Adipocyte (in vitro differentiated cells): ENCODE measurements around the gene PLA2G2C.
"Not testable (repeated sequence)": the region's sequence is repeated elsewhere in the genome, so short reads cannot be mapped to it uniquely, and the experiment has no call there.

Source experiments
- DNase-seq: peaks from one replicate; pipeline ENCODE4 v3.0.0-alpha.2; 2015; ENCODE audit warnings: low read depth
- H3K27me3 ChIP-seq: replicated peaks from 2 replicates; pipeline ENCODE4 v1.7.0; 2013; ENCODE audit warnings: mild to moderate bottlenecking, low read length, moderate library complexity; ENCODE audit not compliant: control insufficient read depth, insufficient read depth
- H3K36me3 ChIP-seq: 2 replicates; pipeline ENCODE4 v1.7.0; 2013; ENCODE audit warnings: low read length, mild to moderate bottlenecking, moderate library complexity; ENCODE audit not compliant: control insufficient read depth, insufficient read depth, severe bottlenecking
- H3K4me1 ChIP-seq: 2 replicates; pipeline ENCODE4 v1.7.0; 2013; ENCODE audit warnings: mild to moderate bottlenecking, low read length, moderate library complexity; ENCODE audit not compliant: control insufficient read depth, insufficient read depth
- H3K4me3 ChIP-seq: 2 replicates; pipeline ENCODE4 v1.7.0; 2013; ENCODE audit warnings: mild to moderate bottlenecking, low read length, moderate library complexity
- H3K9ac ChIP-seq: 2 replicates; pipeline ENCODE4 v1.7.0; 2013; ENCODE audit warnings: mild to moderate bottlenecking, low read length, moderate library complexity
- H3K9me3 ChIP-seq: 2 replicates; pipeline ENCODE4 v1.7.0; 2013; ENCODE audit warnings: mild to moderate bottlenecking, low read length, moderate library complexity; ENCODE audit not compliant: control insufficient read depth

The PLA2G2C gene, protein sequence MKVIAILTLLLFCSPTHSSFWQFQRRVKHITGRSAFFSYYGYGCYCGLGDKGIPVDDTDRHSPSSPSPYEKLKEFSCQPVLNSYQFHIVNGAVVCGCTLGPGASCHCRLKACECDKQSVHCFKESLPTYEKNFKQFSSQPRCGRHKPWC

DNA sequence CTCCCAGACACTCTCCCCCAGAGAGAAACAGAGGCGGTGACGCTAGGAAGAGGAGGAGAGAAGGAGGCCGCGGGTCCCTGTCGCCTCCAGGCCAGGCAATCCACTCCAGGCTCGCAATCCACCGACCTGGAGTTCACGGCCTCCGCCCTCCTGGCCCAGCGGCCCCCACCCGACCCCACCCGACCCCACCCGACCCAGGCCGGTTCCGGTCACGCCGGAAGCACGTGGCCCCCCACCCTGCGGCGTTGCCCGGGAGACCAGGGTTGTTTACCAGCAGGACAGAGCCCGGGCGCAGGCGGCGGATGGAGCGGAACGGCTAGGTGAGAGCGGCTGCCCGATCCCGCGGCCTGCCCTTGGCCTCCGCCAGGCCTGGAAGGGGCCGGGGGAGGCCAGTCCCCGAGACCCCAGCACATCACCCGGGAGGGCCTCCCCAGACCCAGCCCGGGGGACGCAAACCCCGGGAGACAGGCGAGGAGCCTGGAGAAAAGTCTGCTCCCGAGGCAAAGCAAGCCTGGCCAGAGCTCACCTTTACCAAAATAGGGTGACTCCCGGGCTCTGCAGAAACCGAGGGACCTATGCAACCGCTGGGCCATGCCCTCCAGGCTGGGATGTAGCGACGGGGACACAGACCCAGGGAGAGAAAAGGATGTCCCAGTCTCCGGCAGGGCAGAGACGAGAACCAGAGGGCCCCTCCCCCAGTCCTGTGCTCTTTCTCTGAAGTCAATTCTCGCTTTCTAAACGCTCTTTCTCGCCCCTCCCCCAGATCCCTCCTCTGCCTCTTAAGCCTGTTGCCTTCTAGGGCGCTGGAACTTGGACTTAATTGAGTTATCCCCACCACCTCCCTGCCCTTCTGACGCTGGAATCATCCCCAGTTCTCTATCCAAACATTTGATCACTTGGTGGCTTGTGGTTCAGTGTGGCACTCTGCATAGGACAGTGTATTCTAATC, at the start of gene PLA2G2C, which contains the start of gene UBXN10:
TSS of gene PLA2G2C (minus strand) at position 685 of the 949 bp plus-strand sequence. CDS start 9,155 bp downstream, outside the sequence.
TSS of gene UBXN10 (plus strand) at position 263 of the 949 bp plus-strand sequence. CDS start 4,466 bp downstream, outside the sequence.
- peaks cover 6% of the 10 kb centered on the region for H3K4me1 ChIP-seq
- no peaks in the 10 kb centered on the region for H3K9me3 ChIP-seq
- no peaks in the 10 kb centered on the region for H3K36me3 ChIP-seq
- peaks cover 78% of the 10 kb centered on the region for H3K27me3 ChIP-seq
- peak; percentile 4 for DNase-seq
- H3K4me3 ChIP-seq = no peak within 1 kb of the TSS
- no peak within 1 kb of the TSS for H3K9ac ChIP-seq

DNA sequence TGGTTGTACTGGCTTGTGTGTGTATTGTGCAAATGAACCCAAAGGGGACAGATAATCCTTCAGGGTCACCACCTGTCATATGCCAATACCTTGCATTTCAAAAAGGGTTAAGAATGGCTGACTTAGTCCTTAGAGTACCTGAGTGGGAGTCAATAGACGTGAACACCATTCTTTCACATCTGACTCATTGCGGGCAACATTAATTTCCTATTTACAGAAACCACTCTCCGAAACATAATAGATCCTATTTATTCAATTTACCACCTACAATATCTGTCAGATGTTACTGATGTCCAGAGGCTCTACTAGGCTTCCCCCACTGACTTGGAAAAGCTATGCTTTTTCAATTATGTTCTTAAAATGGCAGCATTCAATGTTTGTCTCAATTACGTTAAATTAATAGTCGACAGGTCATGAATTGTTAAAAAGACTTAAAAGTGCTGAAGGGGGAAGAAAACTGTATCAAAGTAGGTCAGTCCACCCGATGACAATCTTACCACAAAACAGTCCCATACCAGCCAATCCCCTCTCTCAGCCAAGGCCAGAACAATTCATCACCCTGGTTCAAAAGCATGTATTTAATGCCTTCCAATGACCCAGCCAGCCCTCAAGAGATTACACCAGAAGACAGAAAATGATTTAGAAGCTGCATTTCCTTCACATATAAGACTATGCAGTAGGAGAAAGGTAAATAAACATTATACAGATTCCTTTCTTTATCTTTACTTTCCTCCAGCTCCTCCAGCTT, 48.6 kb upstream of the PLA2G2C start:
- H3K9ac ChIP-seq = no peak overlapping the region
- no peak overlapping the region for H3K4me3 ChIP-seq
- H3K27me3 ChIP-seq = peaks cover 41% of the 10 kb centered on the region
- H3K36me3 ChIP-seq = no peaks in the 10 kb centered on the region
- no peak for DNase-seq
- peaks cover 4% of the 10 kb centered on the region for H3K4me1 ChIP-seq
- no peaks in the 10 kb centered on the region for H3K9me3 ChIP-seq

DNA sequence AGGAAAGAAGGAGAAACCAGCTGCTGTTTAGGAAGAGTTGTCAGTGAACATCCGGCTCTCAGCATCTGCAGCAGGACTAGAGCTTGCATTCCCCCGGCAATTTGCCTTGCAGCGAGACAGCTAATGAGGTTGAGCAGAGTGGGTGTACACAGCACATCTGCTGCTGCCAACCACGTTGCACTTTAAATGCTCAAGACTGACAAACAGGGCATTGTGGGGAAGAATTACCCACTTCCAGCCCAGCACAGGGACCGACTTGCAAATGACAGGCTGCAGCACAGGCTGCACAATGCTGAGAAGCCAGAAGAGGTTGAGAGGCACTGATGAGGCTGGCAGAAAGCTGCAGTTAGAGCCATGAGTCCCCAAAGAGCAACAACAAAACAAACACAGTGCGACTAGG, 47.5 kb upstream of the PLA2G2C start:
- Histone ChIP-seq H3K27me3 (peaks cover 43% of the 10 kb centered on the region), H3K9ac (no peak overlapping the region), H3K4me3 (no peak overlapping the region), H3K36me3 (no peaks in the 10 kb centered on the region), H3K9me3 (no peaks in the 10 kb centered on the region), H3K4me1 (peaks cover 4% of the 10 kb centered on the region)
- DNase-seq = no peak

DNA sequence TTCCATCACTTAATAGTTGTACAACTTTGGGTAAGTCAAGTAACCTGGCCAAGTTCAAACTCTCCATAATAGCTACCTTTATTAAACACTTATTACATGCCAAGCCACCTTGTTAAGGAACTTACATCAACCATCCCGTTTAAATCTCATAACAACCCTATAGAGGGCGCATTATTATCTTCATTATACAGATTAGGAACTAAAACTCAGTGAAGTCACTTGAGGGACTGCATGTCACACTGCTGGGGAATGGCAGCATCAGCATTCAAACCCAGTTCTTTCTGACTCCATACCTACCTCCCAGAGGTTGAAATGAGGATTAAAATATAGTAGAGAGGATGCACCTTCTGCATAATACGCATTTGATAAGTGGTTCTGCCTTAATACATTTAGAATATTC, 47.1 kb upstream of the PLA2G2C start:
- Histone ChIP-seq H3K36me3 (no peaks in the 10 kb centered on the region), H3K27me3 (peaks cover 48% of the 10 kb centered on the region), H3K4me1 (peaks cover 4% of the 10 kb centered on the region), H3K9me3 (no peaks in the 10 kb centered on the region), H3K9ac (no peak overlapping the region), H3K4me3 (no peak overlapping the region)
- peak; percentile 65 for DNase-seq

DNA sequence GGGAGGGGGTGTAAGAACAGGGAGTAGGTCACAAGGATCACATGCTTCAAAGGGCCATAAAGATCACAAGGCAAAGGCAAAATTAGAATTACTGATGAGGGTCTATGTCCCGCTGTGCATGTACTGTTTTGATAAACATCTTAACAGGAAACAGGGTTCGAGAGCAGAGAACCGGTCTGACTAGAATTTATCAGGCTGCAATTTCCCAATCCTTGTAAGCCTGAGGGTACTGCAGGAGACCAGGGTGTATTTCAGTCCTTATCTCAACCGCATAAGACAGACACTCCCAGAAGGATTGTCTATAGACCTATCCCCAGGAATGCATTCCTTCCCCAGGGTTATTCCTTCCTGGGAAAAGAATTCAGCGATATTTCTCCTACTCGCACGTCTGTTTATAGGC, 46.2 kb upstream of the PLA2G2C start:
- H3K4me1 ChIP-seq, H3K36me3 ChIP-seq, H3K9me3 ChIP-seq, H3K9ac ChIP-seq, DNase-seq, H3K4me3 ChIP-seq: not testable (repeated sequence)
- H3K27me3 ChIP-seq = peaks cover 56% of the 10 kb centered on the region

DNA sequence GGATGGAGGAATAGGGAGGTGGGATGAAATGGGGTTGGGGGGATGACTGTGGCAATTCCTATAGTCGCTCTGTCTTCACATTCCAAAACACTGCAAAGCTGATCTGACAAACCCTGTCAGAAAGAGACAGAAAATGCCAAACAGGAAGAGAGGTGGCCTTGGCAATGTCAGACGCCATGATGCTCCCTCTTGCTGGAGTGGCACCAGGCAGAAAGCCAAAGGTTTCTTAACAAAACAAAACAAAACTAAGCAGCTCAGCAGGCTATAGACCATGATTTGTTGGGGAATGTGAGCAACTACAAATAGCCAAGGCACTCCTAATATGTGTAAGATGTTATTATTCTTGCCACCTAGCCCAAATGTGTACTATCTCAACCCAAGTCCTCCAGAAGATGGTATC, 42.9 kb upstream of the PLA2G2C start:
- H3K9ac ChIP-seq = no peak overlapping the region

DNA sequence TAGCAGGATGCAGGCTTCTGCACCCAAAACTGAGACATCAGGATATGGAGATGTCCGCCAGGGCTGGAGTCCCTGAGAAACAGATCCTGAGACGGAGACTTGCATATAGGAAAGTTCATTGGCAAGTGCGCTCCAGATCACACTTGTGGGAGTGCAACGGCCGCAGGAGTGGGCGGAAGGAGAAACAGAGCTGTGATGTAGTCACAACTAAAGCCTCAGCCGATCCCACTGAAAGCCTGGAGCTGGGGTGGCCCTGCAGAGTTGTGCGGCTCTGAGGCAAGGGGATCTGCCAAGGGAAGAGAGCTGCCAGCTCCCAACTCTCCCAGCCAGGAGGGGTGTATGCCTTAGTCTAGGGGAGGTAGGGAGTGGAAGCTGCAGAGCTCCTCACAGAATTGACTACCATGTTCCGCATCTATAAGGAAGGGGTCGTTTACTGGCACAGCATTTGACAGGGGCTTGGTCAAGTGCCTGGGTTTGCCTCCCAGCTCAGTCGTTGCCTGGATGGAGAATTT, 42.1 kb upstream of the PLA2G2C start:
- no peaks in the 10 kb centered on the region for H3K36me3 ChIP-seq
- H3K27me3 ChIP-seq = peaks cover 54% of the 10 kb centered on the region
- H3K4me3 ChIP-seq = no peak overlapping the region
- peaks cover 1% of the 10 kb centered on the region for H3K4me1 ChIP-seq
- no peak for DNase-seq
- H3K9ac ChIP-seq = no peak overlapping the region
- H3K9me3 ChIP-seq = no peaks in the 10 kb centered on the region

More for the DNA sequence above, 42.9 kb upstream of the PLA2G2C start:
- H3K36me3 ChIP-seq = no peaks in the 10 kb centered on the region
- no peak for DNase-seq
- H3K4me1 ChIP-seq = peaks cover 4% of the 10 kb centered on the region
- no peak overlapping the region for H3K4me3 ChIP-seq
- no peaks in the 10 kb centered on the region for H3K9me3 ChIP-seq
- peaks cover 53% of the 10 kb centered on the region for H3K27me3 ChIP-seq

DNA sequence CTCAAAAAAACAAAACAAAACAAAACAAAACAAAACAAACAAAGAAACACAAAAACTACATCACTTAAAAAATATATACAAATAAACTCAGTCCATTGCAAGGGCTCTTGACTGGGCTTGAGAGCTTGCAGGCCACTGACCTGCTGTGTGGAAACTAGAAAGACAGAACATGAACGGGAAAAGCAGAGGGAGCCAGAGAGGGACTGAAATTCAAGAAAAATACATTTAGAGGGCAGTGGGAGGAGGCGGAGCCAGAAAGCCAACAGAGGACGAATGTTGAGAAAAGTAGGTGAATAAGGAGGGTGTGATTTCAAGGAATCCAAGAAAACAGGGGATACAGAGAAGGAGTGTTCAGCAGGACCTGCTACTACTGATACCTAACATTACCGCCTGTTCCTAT, 41.4 kb upstream of the PLA2G2C start:
- no peaks in the 10 kb centered on the region for H3K36me3 ChIP-seq
- DNase-seq = no peak
- H3K9me3 ChIP-seq = no peaks in the 10 kb centered on the region
- H3K9ac ChIP-seq = no peak overlapping the region
- peaks cover 4% of the 10 kb centered on the region for H3K4me1 ChIP-seq
- peaks cover 54% of the 10 kb centered on the region for H3K27me3 ChIP-seq
- no peak overlapping the region for H3K4me3 ChIP-seq

DNA sequence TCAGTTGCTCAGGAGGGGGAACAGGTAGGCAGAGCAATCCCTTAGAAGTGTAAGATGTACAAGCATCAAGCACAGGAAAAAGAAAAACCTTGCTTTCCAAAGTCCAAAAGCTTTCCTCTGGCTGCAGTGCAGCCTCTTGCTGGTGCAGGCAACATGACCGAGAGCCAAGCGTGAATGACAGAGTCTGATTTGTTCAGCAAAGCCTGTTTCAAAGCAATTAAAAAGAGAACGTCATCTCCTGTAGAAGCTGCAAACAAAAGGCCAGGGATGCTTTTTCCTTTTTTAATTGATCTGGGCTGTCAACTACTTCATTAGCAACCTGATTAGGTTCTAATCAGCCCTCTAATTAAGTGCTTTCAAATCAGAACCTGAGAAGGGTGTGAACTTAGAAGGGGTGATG, 38.2 kb upstream of the PLA2G2C start:
- Histone ChIP-seq H3K9ac (no peak overlapping the region), H3K4me1 (peaks cover 11% of the 10 kb centered on the region), H3K36me3 (no peaks in the 10 kb centered on the region), H3K27me3 (peaks cover 61% of the 10 kb centered on the region), H3K4me3 (no peak overlapping the region), H3K9me3 (no peaks in the 10 kb centered on the region)
- no peak for DNase-seq

DNA sequence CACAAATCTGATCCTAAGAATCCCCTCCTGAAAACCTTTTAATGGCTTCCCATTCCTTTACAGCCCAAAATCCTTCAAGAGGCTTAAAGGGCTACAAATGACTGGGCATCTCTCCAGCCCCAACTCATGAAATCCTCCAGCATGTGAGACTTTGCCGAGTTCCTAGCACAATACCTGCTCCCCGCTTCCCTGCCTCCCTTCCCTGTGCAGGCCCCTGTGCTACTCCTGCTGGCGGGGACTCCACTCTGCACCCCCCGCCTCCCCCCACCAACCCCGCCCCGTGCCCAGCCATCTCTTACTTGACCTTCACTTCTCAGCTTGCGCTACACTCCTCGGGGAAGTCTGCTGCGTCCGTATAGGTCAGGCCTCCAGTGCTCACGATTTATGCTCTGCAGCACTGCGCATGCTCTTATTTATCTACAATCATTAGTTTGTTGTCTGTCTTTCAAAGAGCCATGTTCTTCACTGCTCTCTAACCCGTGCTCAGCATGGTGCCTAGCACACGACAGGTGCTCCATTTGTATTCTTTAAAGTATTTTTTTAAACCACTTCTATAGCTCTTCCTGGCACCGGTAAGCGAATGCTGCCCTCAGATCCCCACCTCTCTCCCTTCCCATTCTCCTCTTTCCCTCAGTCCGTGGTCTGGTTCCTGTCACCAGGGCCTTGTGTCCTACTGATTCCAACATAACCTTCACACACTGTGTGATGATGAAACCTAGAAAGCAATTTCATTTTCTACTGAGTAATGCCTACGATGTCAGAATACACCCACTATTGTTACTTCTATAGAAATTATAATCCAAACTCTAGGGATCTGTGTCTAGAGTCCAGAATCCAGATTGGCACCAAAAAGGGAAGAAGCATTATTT, 37.5 kb upstream of the PLA2G2C start:
- no peak overlapping the region for H3K4me3 ChIP-seq

More for the DNA sequence above, 37.5 kb upstream of the PLA2G2C start:
- Histone ChIP-seq H3K9me3 (no peaks in the 10 kb centered on the region), H3K36me3 (no peaks in the 10 kb centered on the region), H3K4me1 (peaks cover 11% of the 10 kb centered on the region), H3K27me3 (peaks cover 55% of the 10 kb centered on the region), H3K9ac (no peak overlapping the region)
- no peak for DNase-seq
